Measurements from ENCODE around the gene TLDC2.

The TLDC2 gene

GRCh38 chr20:36849333-36850065 is 26.4 kb upstream of the TLDC2 start:
- in situ Hi-C loops (cut with HindIII; ENCODE audit: low sequenced_read_pairs): no loop called here

GRCh38 chr20:36850759-36851158 is 25.2 kb upstream of the TLDC2 start:
- in situ Hi-C loops (cut with HindIII; ENCODE audit: low sequenced_read_pairs): no loop called here

- in situ Hi-C loops (cut with HindIII; ENCODE audit: low sequenced_read_pairs): no loop called here
Observed at GRCh38 chr20:36851490-36851889, 24.4 kb upstream of the TLDC2 start.

GRCh38 chr20:36852187-36852586 is 23.8 kb upstream of the TLDC2 start:
- in situ Hi-C loops (cut with HindIII; ENCODE audit: low sequenced_read_pairs): no loop called here

GRCh38 chr20:36854348-36855240 is 21.3 kb upstream of the TLDC2 start:
- in situ Hi-C loops (cut with HindIII; ENCODE audit: low sequenced_read_pairs): no loop called here

- in situ Hi-C loops (cut with HindIII; ENCODE audit: low sequenced_read_pairs): no loop called here
Observed at GRCh38 chr20:36855241-36855657, 20.7 kb upstream of the TLDC2 start.

GRCh38 chr20:36856195-36856594 is 19.7 kb upstream of the TLDC2 start:
- in situ Hi-C loops (cut with HindIII; ENCODE audit: low sequenced_read_pairs): no loop called here

GRCh38 chr20:36856691-36857635 is 19.0 kb upstream of the TLDC2 start:
- in situ Hi-C loops (cut with HindIII; ENCODE audit: low sequenced_read_pairs): no loop called here

- in situ Hi-C loops (cut with HindIII; ENCODE audit: low sequenced_read_pairs): no loop called here
Observed at GRCh38 chr20:36859282-36859555, 16.7 kb upstream of the TLDC2 start.

GRCh38 chr20:36859700-36860330 is 16.1 kb upstream of the TLDC2 start:
- in situ Hi-C loops (cut with HindIII; ENCODE audit: low sequenced_read_pairs): no loop called here

- in situ Hi-C loops (cut with HindIII; ENCODE audit: low sequenced_read_pairs): no loop called here
Observed at GRCh38 chr20:36860339-36860738, 15.6 kb upstream of the TLDC2 start.

GRCh38 chr20:36860811-36861624 is 14.9 kb upstream of the TLDC2 start:
- in situ Hi-C loops (cut with HindIII; ENCODE audit: low sequenced_read_pairs): no loop called here

GRCh38 chr20:36861625-36861874 is 14.4 kb upstream of the TLDC2 start:
- in situ Hi-C loops (cut with HindIII; ENCODE audit: low sequenced_read_pairs): no loop called here

GRCh38 chr20:36861875-36862801 is 13.8 kb upstream of the TLDC2 start:
- in situ Hi-C loops (cut with HindIII; ENCODE audit: low sequenced_read_pairs): no loop called here

- in situ Hi-C loops (cut with HindIII; ENCODE audit: low sequenced_read_pairs): no loop called here
Observed at GRCh38 chr20:36862857-36863668, 12.9 kb upstream of the TLDC2 start.

- in situ Hi-C loops (cut with HindIII; ENCODE audit: low sequenced_read_pairs): no loop called here
Observed at GRCh38 chr20:36865076-36865860, 10.7 kb upstream of the TLDC2 start.

- in situ Hi-C loops (cut with HindIII; ENCODE audit: low sequenced_read_pairs): no loop called here
Observed at GRCh38 chr20:36865861-36866149, 10.1 kb upstream of the TLDC2 start.

GRCh38 chr20:36866164-36866563 is 9.8 kb upstream of the TLDC2 start:
- in situ Hi-C loops (cut with HindIII; ENCODE audit: low sequenced_read_pairs): no loop called here
